UCSD-AML1 (cell line): ENCODE results near the gene NDUFB11.

Experiments used
- DNase-seq: peaks from one replicate; lab custom pipeline; 2025; ENCODE audit not compliant: unreplicated experiment; lab: John Stamatoyannopoulos, UW

NDUFB11 gene

GRCh38 chrX:47174846-47175587, 30.5 kb upstream of the NDUFB11 start:
- no peak for DNase-seq

DNA sequence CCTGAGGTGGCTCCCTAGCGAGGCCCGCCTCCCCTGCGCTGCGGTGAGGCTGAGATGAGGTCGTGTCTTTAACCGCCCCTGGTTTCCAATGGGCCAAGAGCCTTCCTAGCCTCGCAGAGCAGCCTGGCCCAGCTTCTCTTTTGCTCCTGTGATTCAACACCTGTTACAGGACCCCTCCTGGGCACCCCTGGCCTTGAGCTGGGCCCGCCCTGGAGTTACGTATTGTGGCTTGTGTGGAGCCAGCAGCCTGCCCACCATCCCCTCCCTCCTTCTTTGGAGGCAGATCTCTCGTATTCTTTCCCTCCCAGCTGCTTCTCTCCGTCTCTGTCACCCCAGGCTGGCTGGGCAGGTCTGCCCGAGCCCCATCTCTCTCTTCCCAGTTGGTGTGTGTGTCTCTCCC, 29.9 kb upstream of the NDUFB11 start:
- no peak for DNase-seq

GRCh38 chrX:47172971-47173792, 28.7 kb upstream of the NDUFB11 start:
- DNase-seq = no peak

DNA sequence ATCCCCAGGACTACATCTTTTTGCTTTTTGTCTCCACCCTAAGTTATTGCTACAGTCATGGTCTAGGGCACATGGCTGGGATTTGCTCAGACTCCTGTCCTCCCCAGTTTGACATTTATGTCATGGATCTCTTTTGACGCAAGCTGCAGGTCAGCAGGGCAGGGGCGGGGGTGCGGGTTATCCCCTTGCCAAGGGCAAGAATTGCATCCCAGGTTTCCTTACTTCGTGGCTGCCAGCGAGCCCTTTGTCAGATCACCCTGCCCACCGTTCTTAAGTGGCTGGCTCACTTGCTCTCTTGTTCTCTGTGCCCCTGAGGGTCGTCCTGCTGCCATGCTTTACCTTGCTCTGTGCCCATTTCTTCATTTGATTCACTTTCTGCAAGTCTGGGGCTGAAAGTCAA, 28.0 kb upstream of the NDUFB11 start:
- DNase-seq = no peak

- no peak for DNase-seq
Observed at GRCh38 chrX:47171996-47172395, 27.5 kb upstream of the NDUFB11 start.

GRCh38 chrX:47170861-47171692, 26.6 kb upstream of the NDUFB11 start:
- DNase-seq = no peak

- DNase-seq = no peak
Observed at GRCh38 chrX:47169726-47170515, 25.4 kb upstream of the NDUFB11 start.

DNA sequence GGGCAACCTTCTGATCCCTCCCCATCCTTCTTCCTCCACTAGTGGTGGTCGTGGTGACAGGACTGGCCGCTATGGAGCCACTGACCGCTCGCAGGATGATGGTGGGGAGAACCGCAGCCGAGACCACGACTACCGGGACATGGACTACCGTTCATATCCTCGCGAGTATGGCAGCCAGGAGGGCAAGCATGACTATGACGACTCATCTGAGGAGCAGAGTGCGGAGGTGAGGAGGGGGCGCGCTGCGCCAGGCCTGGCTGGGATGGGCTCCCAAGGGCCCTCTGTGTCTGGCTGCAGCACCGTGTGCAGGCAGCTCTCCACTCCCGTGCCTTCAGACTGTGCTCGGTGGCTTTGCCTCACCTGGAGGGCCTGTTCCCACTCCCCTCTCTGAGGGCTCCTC, 24.8 kb upstream of the NDUFB11 start:
- no peak for DNase-seq

GRCh38 chrX:47168495-47169073, 24.1 kb upstream of the NDUFB11 start:
- DNase-seq = no peak

DNA sequence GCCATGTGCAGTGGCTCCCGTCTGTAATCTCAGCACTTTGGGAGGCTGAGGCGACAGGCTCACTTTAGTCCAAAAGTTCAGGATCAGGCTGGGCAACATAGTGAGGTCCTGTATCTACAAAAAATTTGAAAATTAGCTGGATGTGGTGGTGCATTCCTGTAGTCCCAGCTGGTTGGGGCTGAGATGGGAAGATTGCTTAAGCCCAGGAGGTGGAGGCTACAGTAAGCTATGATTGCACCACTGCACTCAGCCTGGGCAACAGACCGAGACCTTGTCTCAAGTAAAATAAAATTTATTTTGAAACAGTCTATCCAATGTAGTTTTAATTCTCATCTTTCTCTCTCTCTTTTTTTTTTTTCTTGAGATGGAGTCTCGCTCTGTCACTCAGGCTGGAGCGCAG, 21.6 kb upstream of the NDUFB11 start:
- no peak for DNase-seq

DNA sequence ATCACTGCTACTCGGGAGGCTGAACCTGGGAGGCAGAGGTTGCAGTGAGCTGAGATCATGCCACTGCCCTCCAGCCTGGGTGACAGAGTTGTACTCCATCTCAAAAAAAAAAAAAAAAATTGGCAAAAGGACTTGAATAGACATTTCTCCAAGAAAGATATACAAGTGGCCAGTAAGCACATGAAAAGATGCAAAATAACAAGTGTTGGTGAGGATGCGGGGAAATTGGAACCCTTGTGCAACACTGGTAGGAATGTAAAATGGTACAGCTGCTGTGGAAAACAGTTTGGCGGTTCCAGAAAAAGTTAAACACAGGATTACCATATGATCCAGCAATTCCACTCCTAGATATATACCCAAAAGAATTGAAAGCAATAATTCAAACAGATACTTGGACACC, 19.9 kb upstream of the NDUFB11 start:
- no peak for DNase-seq

DNA sequence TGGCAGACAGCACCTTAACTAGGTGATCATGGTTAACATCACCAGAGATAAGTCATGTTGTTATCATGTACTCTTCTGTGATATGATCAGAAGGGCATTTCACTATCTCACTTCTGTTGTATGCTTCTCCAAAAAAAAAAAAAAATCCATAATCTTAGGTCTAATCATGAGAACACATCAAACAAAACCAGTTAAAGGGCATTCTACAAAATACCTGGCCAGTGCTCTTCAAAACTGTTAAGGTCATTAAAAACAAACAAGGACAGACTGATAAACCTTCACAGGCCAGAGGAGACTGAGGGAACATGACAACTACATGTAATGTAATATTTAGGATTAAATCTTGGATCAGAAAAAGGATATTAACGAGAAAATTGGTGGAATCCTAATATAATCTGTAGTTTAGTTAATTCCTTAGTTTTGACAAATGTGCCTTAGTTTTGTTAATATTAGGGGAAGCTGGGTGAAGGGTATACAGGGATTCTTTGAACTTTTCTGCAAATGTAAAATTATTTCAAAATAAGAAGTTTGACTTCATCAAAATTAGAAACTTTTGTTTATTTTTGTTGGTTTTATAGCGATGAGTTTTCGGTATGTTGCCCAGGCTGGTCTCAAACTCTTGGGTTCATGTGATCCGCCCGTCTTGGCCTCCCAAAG, 18.6 kb upstream of the NDUFB11 start:
- DNase-seq = no peak

DNA sequence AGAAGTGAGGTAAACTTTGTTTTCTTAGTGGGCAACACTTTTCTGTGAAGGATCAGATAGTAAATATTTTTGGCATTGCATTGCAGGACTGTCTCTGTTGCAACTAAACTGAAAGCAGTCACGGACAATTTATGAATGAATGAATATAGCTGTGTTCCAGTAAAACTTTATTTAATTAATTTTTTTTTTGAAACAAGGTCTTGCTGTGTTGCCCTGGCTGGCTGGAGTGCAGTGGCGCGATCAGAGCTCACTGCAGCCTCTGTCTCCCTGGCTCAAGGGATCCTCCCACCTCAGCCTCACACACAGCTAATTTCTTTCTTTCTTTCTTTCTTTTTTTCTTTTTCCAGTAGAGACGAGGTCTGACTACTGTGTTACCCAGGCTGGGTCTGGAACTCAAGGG, 16.3 kb upstream of the NDUFB11 start:
- DNase-seq = no peak

DNA sequence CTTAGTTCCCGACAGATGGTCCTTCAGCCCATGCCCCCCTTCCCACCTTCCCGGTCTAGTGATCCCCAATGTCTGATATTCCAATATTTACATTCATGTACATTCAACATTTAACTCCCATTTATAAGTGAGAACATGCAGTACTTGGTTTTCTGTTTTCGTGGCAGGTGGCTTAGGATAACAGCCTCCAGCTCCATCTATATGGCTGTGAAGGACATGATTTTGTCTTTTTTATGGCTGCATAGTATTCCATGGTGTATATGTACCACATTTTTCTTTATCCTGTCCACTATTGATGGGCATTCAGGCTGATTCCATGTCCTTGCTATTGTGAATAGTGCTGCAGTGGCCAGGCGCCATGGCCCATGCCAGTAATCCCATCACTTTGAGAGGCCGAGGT, 14.3 kb upstream of the NDUFB11 start:
- DNase-seq = no peak

DNA sequence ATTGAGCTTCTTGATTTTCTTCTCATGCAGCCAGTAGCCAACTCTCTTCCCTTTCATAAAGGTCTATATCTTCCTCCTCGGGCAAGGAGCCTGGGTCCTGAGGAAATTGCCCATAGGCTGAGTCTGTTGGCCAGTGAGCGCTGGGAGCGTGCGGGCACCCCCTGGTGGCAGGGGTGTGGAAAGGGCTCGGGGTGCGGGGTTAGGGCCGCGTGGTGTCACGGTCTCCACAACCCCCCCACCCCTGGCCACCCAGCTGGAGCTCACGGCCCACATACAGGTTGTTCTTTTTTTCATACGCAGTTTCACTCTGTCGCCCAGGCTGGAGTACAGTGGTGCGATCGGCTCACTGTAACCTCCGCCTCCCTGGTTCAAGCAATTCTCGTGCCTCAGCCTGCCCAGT, 13.6 kb upstream of the NDUFB11 start:
- no peak for DNase-seq

- DNase-seq = no peak
Observed at GRCh38 chrX:47156611-47157520, 12.4 kb upstream of the NDUFB11 start.

DNA sequence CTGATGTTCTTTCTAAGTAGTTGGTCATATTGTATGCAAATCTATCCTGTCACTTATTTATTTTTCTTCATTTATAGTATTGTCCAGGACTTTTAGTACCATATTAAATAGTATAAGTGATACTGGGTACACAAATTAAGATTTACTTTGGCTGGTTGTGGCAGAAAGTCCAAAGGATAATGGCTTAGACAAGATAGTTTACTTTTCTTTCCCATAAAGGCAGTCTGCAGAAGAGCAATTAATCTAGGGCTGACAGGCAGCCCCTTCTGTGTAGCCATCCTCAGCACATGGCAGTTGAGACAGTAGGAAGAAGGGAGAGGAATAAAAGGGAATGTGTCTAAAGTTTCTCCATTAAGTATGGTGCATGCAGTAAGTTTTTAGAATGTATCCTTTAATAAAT, 6.9 kb upstream of the NDUFB11 start:
- no peak for DNase-seq

GRCh38 chrX:47148946-47149345, 4.4 kb upstream of the NDUFB11 start:
- no peak for DNase-seq
